IPS-15b (cell line): ENCODE data around the gene FBXO2.
A peak's percentile ranks its signal among the peaks of the same experiment; 100 is the strongest.

Source experiments
- H3K27me3 ChIP-seq: one replicate; pipeline ENCODE4 v1.6.1; 2013; ENCODE audit warnings: low read length; ENCODE audit not compliant: control insufficient read depth, insufficient read depth
- H3K36me3 ChIP-seq: one replicate; pipeline ENCODE4 v1.6.1; 2013; ENCODE audit warnings: low read length; ENCODE audit not compliant: control insufficient read depth, insufficient read depth
- H3K4me1 ChIP-seq: one replicate; pipeline ENCODE4 v1.6.1; 2013; ENCODE audit warnings: mild to moderate bottlenecking, low read length; ENCODE audit not compliant: control insufficient read depth, insufficient read depth
- H3K4me3 ChIP-seq: one replicate; pipeline ENCODE4 v1.5.1; 2013; ENCODE audit warnings: low read depth, low read length
- H3K9ac ChIP-seq: one replicate; pipeline ENCODE4 v1.6.1; 2013; ENCODE audit warnings: low read depth, mild to moderate bottlenecking, low read length
- H3K9me3 ChIP-seq: one replicate; pipeline ENCODE4 v1.6.1; 2013; ENCODE audit warnings: mild to moderate bottlenecking, low read length; ENCODE audit not compliant: control insufficient read depth, insufficient read depth

FBXO2 gene

GRCh38 chr1:11659748-11660147, 5.5 kb upstream of the FBXO2 start:
- Histone ChIP-seq H3K4me1 (no peaks in the 10 kb centered on the region), H3K27me3 (no peaks in the 10 kb centered on the region), H3K36me3 (peaks cover 22% of the 10 kb centered on the region), H3K9ac (no peak overlapping the region), H3K9me3 (no peaks in the 10 kb centered on the region), H3K4me3 (no peak overlapping the region)

- H3K27me3 ChIP-seq: no peaks in the 10 kb centered on the region
- no peak overlapping the region for H3K9ac ChIP-seq
- no peaks in the 10 kb centered on the region for H3K4me1 ChIP-seq
- H3K36me3 ChIP-seq: peaks cover 22% of the 10 kb centered on the region
- H3K9me3 ChIP-seq: no peaks in the 10 kb centered on the region
- no peak overlapping the region for H3K4me3 ChIP-seq
Observed at GRCh38 chr1:11658542-11658941, 4.3 kb upstream of the FBXO2 start.

GRCh38 chr1:11657654-11658053, 3.4 kb upstream of the FBXO2 start:
- peaks cover 22% of the 10 kb centered on the region for H3K36me3 ChIP-seq

GRCh38 chr1:11654939-11655808, 945 bp upstream of the FBXO2 start:
- no peaks in the 10 kb centered on the region for H3K9me3 ChIP-seq
- H3K36me3 ChIP-seq: peaks cover 8% of the 10 kb centered on the region
- peak overlapping the region; percentile 53 for H3K4me3 ChIP-seq
- H3K4me1 ChIP-seq: peaks cover 9% of the 10 kb centered on the region
- peaks cover 5% of the 10 kb centered on the region for H3K27me3 ChIP-seq
- no peak overlapping the region for H3K9ac ChIP-seq

More at GRCh38 chr1:11657654-11658053, 3.4 kb upstream of the FBXO2 start:
- Histone ChIP-seq H3K4me1 (peaks cover 3% of the 10 kb centered on the region), H3K9me3 (no peaks in the 10 kb centered on the region), H3K4me3 (no peak overlapping the region), H3K9ac (no peak overlapping the region), H3K27me3 (no peaks in the 10 kb centered on the region)

GRCh38 chr1:11653861-11654136, 430 bp downstream of the FBXO2 start:
- H3K27me3 ChIP-seq: peaks cover 9% of the 10 kb centered on the region
- peak overlapping the region; percentile 85 for H3K4me3 ChIP-seq
- peaks cover 17% of the 10 kb centered on the region for H3K4me1 ChIP-seq
- H3K9ac ChIP-seq: peak overlapping the region; percentile 70
- H3K36me3 ChIP-seq: peaks cover 6% of the 10 kb centered on the region
- H3K9me3 ChIP-seq: no peaks in the 10 kb centered on the region

GRCh38 chr1:11653101-11653860, 948 bp downstream of the FBXO2 start:
- peaks cover 17% of the 10 kb centered on the region for H3K4me1 ChIP-seq
- H3K27me3 ChIP-seq: peaks cover 9% of the 10 kb centered on the region
- H3K4me3 ChIP-seq: peak overlapping the region; percentile 85
- no peaks in the 10 kb centered on the region for H3K9me3 ChIP-seq
- H3K36me3 ChIP-seq: peaks cover 7% of the 10 kb centered on the region
- H3K9ac ChIP-seq: peak overlapping the region; percentile 70

DNA sequence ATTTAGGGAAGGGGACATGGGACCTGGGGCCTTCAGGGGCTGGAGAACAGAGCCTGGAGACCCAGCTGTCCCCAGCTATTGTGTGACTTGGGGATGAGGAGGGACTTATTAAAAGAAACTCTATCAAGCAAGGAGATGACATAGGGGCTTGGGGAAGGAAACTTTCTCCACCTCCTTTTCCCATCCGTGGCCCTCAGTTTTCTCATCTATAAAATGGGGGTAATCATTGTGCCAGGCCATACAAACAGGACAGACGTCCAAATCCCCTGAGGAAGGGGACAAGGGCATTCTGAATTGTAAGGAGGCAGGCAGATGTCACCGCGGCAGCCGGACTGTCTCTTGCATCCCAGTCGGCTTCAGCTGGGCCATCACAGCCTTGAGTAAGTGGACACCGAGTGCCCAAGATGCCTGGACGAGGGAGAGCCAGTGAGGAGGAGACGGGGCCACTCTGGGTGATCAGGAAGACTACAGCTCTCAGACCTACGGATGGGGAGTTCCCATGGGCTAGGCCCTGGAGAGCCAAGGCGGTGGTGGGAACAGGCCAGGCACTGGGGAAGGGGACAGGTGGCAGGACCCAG, 1.9 kb downstream of the FBXO2 start:
- Histone ChIP-seq H3K9ac (no peak overlapping the region), H3K27me3 (peaks cover 9% of the 10 kb centered on the region), H3K4me1 (peaks cover 17% of the 10 kb centered on the region), H3K4me3 (no peak overlapping the region), H3K36me3 (peaks cover 13% of the 10 kb centered on the region), H3K9me3 (no peaks in the 10 kb centered on the region)

- Histone ChIP-seq H3K4me3 (peak overlapping the region; percentile 32), H3K9me3 (no peaks in the 10 kb centered on the region), H3K9ac (no peak overlapping the region), H3K27me3 (peaks cover 9% of the 10 kb centered on the region), H3K4me1 (peaks cover 17% of the 10 kb centered on the region), H3K36me3 (peaks cover 9% of the 10 kb centered on the region)
Observed at GRCh38 chr1:11651017-11651416, 3.2 kb downstream of the FBXO2 start.

DNA sequence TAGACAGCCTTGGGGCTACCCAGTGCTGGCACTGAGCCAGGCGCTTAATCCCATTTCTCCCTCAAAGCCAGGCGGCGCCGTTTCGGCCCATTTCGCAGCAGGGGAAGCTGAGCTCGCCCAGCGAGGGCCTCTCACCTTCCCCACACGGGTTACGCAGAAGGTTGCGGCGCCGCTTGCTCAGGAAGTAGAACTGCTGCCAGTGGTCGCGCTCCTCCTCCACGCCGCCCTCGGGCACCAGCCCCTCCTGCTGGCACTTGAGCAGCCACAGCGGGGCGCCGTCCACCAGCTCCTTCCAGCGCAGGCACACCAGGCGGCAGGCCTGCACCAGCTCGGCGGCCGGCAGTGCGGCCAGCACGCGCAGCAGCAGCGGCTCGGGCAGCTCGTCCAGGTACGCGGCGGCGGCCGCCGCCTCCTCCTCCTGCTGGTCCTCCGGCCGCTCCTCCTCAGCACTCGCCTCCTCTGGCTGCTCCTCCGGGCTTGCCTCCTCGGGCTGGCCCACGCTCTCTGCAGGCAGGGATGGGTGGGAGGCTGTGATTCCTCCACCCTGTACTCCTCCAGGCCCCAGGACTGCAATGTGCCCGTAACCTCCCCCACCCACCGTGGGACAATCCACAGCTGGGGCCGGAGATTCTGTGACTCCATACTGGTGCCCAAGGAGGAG, 3.8 kb downstream of the FBXO2 start:
- peak overlapping the region; percentile 32 for H3K4me3 ChIP-seq
- peaks cover 17% of the 10 kb centered on the region for H3K4me1 ChIP-seq
- H3K27me3 ChIP-seq: peaks cover 9% of the 10 kb centered on the region
- H3K36me3 ChIP-seq: peaks cover 9% of the 10 kb centered on the region
- peak overlapping the region; percentile 37 for H3K9ac ChIP-seq
- no peaks in the 10 kb centered on the region for H3K9me3 ChIP-seq

GRCh38 chr1:11649624-11650330, 4.5 kb downstream of the FBXO2 start:
- Histone ChIP-seq H3K9ac (no peak overlapping the region), H3K4me1 (peaks cover 17% of the 10 kb centered on the region), H3K27me3 (peaks cover 9% of the 10 kb centered on the region), H3K4me3 (peak overlapping the region; percentile 32), H3K36me3 (peaks cover 9% of the 10 kb centered on the region), H3K9me3 (no peaks in the 10 kb centered on the region)

GRCh38 chr1:11649237-11649623, 5.0 kb downstream of the FBXO2 start:
- peaks cover 9% of the 10 kb centered on the region for H3K36me3 ChIP-seq
- H3K27me3 ChIP-seq: peaks cover 9% of the 10 kb centered on the region
- H3K4me1 ChIP-seq: peaks cover 17% of the 10 kb centered on the region
- no peaks in the 10 kb centered on the region for H3K9me3 ChIP-seq
- no peak overlapping the region for H3K9ac ChIP-seq
- H3K4me3 ChIP-seq: no peak overlapping the region
